Tibial nerve (tissue), 4 donors: Measurements from ENCODE around the gene TLE3. TPM values are rescaled to one million over a fixed set of nuclear protein-coding genes. Genes with fewer than 3 reads are reported as not detected.

ENCODE experiments used
- DNase-seq, 2 donors: peaks; one replicate each; pipeline ENCODE4 v3.0.0-alpha.2; 2019; ENCODE audit warnings: low spot score in 2 of 2
- H3K27ac ChIP-seq, 4 donors: fragments of 200-600 bp; sonication (generic) in 3 of 4; one replicate each; pipeline ENCODE4 v1.5.1; 2017 to 2019; ENCODE audit warnings: mild to moderate bottlenecking in 1 of 4
- H3K27me3 ChIP-seq, 2 donors: fragments of 200-600 bp; sonication (generic) in 1 of 2; one replicate each; pipeline versions ENCODE4 v1.5.1 to v1.6.0; 2017 to 2019
- H3K36me3 ChIP-seq, 3 donors: fragments of 200-600 bp; sonication (generic); one replicate each; pipeline ENCODE4 v1.5.1; 2018 to 2019
- H3K4me1 ChIP-seq, 4 donors: fragments of 200-600 bp; sonication (generic) in 3 of 4; one replicate each; pipeline ENCODE4 v1.5.1; 2017 to 2019
- H3K4me3 ChIP-seq, 4 donors: fragments of 200-600 bp; sonication (generic) in 3 of 4; one replicate each; pipeline ENCODE4 v1.5.1; 2017 to 2019; ENCODE audit warnings: mild to moderate bottlenecking in 1 of 4, moderate library complexity in 1 of 4
- H3K9me3 ChIP-seq, 4 donors: fragments of 200-600 bp; sonication (generic) in 3 of 4; one replicate each; pipeline ENCODE4 v1.5.1; 2017 to 2019
- EP300 ChIP-seq, 2 donors: sonication (generic); formaldehyde crosslinking; IDR thresholded peaks; one replicate each; pipeline ENCODE4 v1.6.1; 2017; ENCODE audit warnings: antibody characterized with exemption in 2 of 2, mild to moderate bottlenecking in 1 of 2
- POLR2A ChIP-seq, 2 donors: fragments of 450-650 bp; IDR thresholded peaks; one replicate each; pipeline ENCODE4 v1.6.1; 2017; ENCODE audit warnings: antibody characterized with exemption in 2 of 2, mild to moderate bottlenecking in 2 of 2, moderate library complexity in 2 of 2
- WGBS, 2 donors: methylation state at CpG; one replicate each; pipeline ENCODE4 v1.1.5; 2018; 5-methylcytosine and 5-hydroxymethylcytosine counted together
- total RNA-seq, 4 donors: library from RNA; depleted of rRNA; stranded (reverse); fragments of >200 nt; gene quantifications; one replicate each; pipeline ENCODE4 v1.1.0, GENCODE V29; 2016
- TF ChIP-seq, protein P1 (sequence below), 5 experiments: fragments of 200-600 bp in 3 of 5; fragments of 450-650 bp in 2 of 5; sonication (generic) in 3 of 5; IDR thresholded peaks; one replicate each; pipeline ENCODE4 v1.5.1; 2016 to 2019; ENCODE audit warnings: antibody characterized with exemption in 5 of 5, mild to moderate bottlenecking in 3 of 5, moderate library complexity in 2 of 5

Gene TLE3
- total RNA-seq, 4 donors from 2014 or later = 62.4 to 91.6 (median 76.9) TPM

DNA sequence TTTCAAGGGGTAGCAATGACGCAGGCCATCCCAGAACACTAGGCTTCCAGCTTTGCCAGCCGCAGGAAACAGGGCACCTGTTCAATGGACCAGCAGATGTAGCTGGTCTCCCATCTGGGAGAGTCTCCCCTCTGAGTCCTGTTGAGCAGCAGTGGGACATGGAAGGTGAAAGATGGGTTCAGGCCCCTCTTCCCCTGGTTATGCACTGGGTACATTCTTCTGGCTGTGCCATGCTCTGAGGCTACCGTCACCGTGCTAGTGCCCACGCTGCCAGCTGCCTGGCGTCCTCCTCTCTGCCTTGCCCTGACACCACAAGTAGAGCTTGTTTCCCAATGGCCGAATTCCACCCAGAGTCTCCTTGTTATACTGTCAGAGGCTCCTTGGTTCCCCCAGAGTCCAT, 63.1 kb downstream of the TLE3 start:
- Histone ChIP-seq H3K4me1 (peaks cover 0 to 12% (median 2%) of the 10 kb centered on the region in 4 donors), H3K27ac (no peak overlapping the region), H3K9me3 (no peaks in the 10 kb centered on the region), H3K27me3 (peaks cover 0 to 3% of the 10 kb centered on the region in 2 donors), H3K4me3 (no peak overlapping the region), H3K36me3 (no peaks in the 10 kb centered on the region)
- DNase-seq = no peak
- TF ChIP-seq POLR2A (IDR thresholded peaks at IDR 0.05) (no peak), EP300 (IDR thresholded peaks at IDR 0.05) (no peak)
- TF ChIP-seq, protein P1, sequence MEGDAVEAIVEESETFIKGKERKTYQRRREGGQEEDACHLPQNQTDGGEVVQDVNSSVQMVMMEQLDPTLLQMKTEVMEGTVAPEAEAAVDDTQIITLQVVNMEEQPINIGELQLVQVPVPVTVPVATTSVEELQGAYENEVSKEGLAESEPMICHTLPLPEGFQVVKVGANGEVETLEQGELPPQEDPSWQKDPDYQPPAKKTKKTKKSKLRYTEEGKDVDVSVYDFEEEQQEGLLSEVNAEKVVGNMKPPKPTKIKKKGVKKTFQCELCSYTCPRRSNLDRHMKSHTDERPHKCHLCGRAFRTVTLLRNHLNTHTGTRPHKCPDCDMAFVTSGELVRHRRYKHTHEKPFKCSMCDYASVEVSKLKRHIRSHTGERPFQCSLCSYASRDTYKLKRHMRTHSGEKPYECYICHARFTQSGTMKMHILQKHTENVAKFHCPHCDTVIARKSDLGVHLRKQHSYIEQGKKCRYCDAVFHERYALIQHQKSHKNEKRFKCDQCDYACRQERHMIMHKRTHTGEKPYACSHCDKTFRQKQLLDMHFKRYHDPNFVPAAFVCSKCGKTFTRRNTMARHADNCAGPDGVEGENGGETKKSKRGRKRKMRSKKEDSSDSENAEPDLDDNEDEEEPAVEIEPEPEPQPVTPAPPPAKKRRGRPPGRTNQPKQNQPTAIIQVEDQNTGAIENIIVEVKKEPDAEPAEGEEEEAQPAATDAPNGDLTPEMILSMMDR (IDR thresholded peaks at IDR 0.05) = no peak
- 99 to 100% methylated on average over 7 of the region's 7 CpGs for WGBS, 2 donors

DNA sequence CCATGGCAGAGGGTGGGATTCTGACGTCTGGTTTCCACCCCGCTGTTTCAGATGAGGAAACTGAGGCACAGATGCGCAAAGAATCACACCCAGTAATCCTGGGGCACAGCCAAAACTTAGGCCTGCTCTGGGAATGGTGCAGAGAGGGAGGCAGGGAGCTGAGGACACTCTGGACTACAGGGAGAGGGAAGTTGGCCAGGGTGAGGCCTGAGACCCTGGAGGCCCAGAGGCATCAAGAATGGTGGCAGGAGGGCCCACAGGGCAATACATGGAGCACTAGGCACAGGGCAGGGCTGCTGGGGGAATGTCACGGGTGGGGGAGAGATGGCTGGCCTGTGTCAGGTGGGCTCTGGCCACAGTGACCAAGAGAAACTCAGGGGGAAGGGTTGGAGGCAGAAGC, 63.6 kb downstream of the TLE3 start:
- Histone ChIP-seq H3K27me3 (peaks cover 0 to 3% of the 10 kb centered on the region in 2 donors), H3K36me3 (no peaks in the 10 kb centered on the region), H3K27ac (no peak overlapping the region), H3K9me3 (no peaks in the 10 kb centered on the region), H3K4me1 (peaks cover 0 to 12% (median 2%) of the 10 kb centered on the region in 4 donors), H3K4me3 (no peak overlapping the region)
- no peak for TF ChIP-seq POLR2A (IDR thresholded peaks at IDR 0.05)
- TF ChIP-seq EP300 (IDR thresholded peaks at IDR 0.05) = no peak
- TF ChIP-seq, protein P1 (IDR thresholded peaks at IDR 0.05) = no peak
- 86 to 90% methylated on average over 4 of the region's 4 CpGs for WGBS, 2 donors
- DNase-seq = no peak

DNA sequence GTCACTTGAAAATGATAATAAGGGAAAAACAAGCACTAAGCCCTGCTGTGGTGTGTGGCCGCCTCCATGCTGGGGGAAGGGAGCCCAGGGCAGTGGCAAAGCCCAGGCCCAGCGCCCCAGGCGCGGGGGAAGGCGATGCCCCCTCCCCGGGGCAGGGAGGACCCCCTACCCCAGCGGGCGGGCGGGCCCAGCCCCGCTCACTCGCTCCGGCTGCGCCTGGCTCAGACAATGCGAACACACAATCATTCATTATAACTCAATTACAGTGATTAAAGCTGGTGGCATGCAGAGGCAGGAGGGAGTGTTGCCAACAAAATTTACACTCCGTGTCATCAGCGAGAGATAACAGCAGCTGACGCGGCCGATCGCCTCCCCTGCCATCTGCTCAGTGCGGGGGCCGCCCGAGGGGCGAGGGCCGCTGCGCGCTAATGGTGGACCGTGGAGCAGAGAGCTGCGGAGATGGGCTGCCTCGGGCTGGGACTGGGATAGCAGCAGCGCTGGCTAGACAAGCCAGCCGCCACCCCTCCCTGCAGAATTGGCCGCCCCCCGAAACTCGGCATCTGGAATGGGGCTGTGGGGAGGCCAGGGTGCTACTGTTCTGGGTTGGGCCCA, 64.1 kb downstream of the TLE3 start:
- TF ChIP-seq, protein P1 (IDR thresholded peaks at IDR 0.05) = no peak
- TF ChIP-seq POLR2A (IDR thresholded peaks at IDR 0.05) = no peak
- TF ChIP-seq EP300 (IDR thresholded peaks at IDR 0.05) = no peak
- Histone ChIP-seq H3K4me3 (peak overlapping the region in 2 of 4 donors; percentile 19 to 31), H3K27ac (peak overlapping the region in 1 of 4 donors; percentile 60), H3K4me1 (peaks cover 0 to 12% (median 2%) of the 10 kb centered on the region in 4 donors), H3K27me3 (peaks cover 0 to 3% of the 10 kb centered on the region in 2 donors), H3K36me3 (no peaks in the 10 kb centered on the region), H3K9me3 (no peaks in the 10 kb centered on the region)
- no peak for DNase-seq
- WGBS, 2 donors = 36 to 49% methylated on average over 16 to 19 of the region's 35 CpGs

DNA sequence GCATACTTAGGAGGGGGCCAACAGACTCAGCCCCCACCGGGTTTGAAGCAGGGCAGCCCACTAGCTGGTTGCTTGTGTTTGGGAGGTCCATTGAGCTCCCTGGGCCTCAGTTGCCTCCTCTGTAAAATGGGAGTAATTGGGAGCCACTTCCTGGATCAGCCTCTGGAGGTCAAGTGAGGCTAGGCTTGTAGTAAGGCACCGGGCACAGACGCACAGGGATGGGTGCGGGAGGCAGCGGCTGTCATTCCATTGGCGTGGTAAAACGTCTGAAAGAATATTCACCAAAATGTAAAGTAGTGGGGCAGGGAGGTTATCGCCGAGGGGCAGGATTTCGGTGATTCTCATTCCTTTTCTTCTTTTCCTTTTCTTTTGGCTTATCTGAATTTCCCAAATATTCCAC, 64.6 kb downstream of the TLE3 start:
- 54 to 62% methylated on average over 10 of the region's 10 CpGs for WGBS, 2 donors
- peak overlapping the region in 1 of 4 donors; percentile 60 for H3K27ac ChIP-seq
- peaks cover 0 to 12% (median 2%) of the 10 kb centered on the region in 4 donors for H3K4me1 ChIP-seq
- peak overlapping the region in 2 of 4 donors; percentile 19 to 31 for H3K4me3 ChIP-seq
- H3K9me3 ChIP-seq = no peaks in the 10 kb centered on the region
- no peak for TF ChIP-seq POLR2A (IDR thresholded peaks at IDR 0.05)
- TF ChIP-seq EP300 (IDR thresholded peaks at IDR 0.05) = no peak
- DNase-seq = no peak
- peaks cover 0 to 3% of the 10 kb centered on the region in 2 donors for H3K27me3 ChIP-seq
- no peaks in the 10 kb centered on the region for H3K36me3 ChIP-seq

DNA sequence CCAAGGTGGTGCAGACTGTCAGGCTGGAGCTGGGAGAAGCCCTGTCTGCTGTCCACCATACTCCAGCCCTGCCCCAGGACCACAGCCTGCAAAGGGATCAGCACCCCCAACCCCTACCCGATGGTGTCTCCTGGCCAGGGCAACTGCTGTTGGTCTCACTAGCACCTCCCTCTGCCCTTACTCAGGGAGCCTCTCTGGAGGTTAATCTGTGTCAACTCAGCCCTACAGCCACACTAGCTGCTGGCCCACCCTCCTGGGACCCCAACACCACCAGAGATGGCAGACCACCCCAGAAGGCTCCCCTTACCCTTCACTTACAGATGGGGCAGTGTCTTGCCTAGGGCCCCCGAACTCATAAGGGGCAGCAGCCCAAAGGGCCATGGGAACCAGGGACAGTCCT, 65.2 kb downstream of the TLE3 start:
- peaks cover 0 to 3% of the 10 kb centered on the region in 2 donors for H3K27me3 ChIP-seq
- H3K27ac ChIP-seq = no peak overlapping the region
- H3K36me3 ChIP-seq = no peaks in the 10 kb centered on the region
- peaks cover 0 to 12% (median 2%) of the 10 kb centered on the region in 4 donors for H3K4me1 ChIP-seq
- WGBS, 2 donors = 69 to 94% methylated on average over 2 of the region's 2 CpGs
- H3K9me3 ChIP-seq = no peaks in the 10 kb centered on the region
- no peak overlapping the region for H3K4me3 ChIP-seq
- TF ChIP-seq EP300 (IDR thresholded peaks at IDR 0.05) (no peak), POLR2A (IDR thresholded peaks at IDR 0.05) (no peak)
- TF ChIP-seq, protein P1 (IDR thresholded peaks at IDR 0.05) = no peak
- no peak for DNase-seq
